ENCODE measurements around the gene OTOR. TPM values are rescaled to one million over a fixed set of nuclear protein-coding genes. Genes with fewer than 3 reads are reported as not detected.

OTOR gene
- total and polyA plus RNA-seq, 2 donors (not counting 3 experiments of a cell fraction or from before 2014, with no cell fraction given) = not detected

- peak; percentile 65 for DNase-seq (ENCODE audit: low read depth, low spot score)
- Histone ChIP-seq H4K20me1 (replicated peaks; ENCODE audit: control insufficient read depth, extremely low read depth, insufficient read depth, low read length) (no peaks in the 10 kb centered on the region), H3K4me3 (replicated peaks in 1 of 3; ENCODE audit: insufficient read depth in 1 of 3, low read depth in 1 of 3, low read length in 3 of 3) (no peak overlapping the region), H3K36me3 (ENCODE audit: control insufficient read depth in 2 of 2, extremely low read depth in 1 of 2, insufficient read depth in 2 of 2, low read length in 2 of 2) (no peaks in the 10 kb centered on the region), H3K9ac (replicated peaks; ENCODE audit: extremely low read depth, insufficient read depth, low read length) (no peak overlapping the region), H3K4me1 (ENCODE audit: control insufficient read depth, extremely low read depth, insufficient read depth, low read length) (no peaks in the 10 kb centered on the region), H3K9me3 (replicated peaks; ENCODE audit: control insufficient read depth, insufficient read depth, low read length) (no peaks in the 10 kb centered on the region), H2AFZ (ENCODE audit: low read depth, low read length) (no peak overlapping the region), H3K27ac (ENCODE audit: insufficient read depth, low read depth, low read length) (no peak overlapping the region), H3K9me1 (replicated peaks; ENCODE audit: control insufficient read depth, extremely low read depth, insufficient read depth, low read length) (no peaks in the 10 kb centered on the region), H3K4me2 (ENCODE audit: insufficient read depth, low read length) (no peak overlapping the region), H3K27me3 (ENCODE audit: control insufficient read depth in 2 of 2, insufficient read depth in 2 of 2, low read length in 2 of 2) (no peaks in the 10 kb centered on the region), H3K79me2 (ENCODE audit: control insufficient read depth, insufficient read depth, low read length) (no peaks in the 10 kb centered on the region)
- POLR2A ChIA-PET = no interaction called here
- dilution Hi-C loops (cut with MboI; ENCODE audit: extremely low pct_ligation_motif_present, low sequenced_read_pairs) (no loop called here), intact Hi-C loops (cut with micrococcal nuclease) (loop anchor here (1.0 to 2.0 kb wide), 3 partner anchors 60 to 831 kb away; no protein-coding TSS in a partner anchor)
- TF ChIP-seq CTCF (IDR thresholded peaks at IDR 0.05; ENCODE audit: extremely low read depth in 1 of 2, insufficient read depth in 1 of 2, low read depth in 1 of 2, low read length in 2 of 2) (peak; percentile 60 to 64), FOS (IDR thresholded peaks at IDR 0.05; ENCODE audit: borderline replicate concordance, insufficient read depth, low read length) (no peak)
- no TSS peak for BruUV-seq (replicated peaks)
- CTCF ChIA-PET = interaction anchor here (0.9 to 3.9 kb wide), 12 partner anchors 9 to 1523 kb away, joined by 3 to 38 read pairs (median 4); no protein-coding TSS in a partner anchor
- peak; percentile 64 for FAIRE-seq
These were observed 13.2 kb downstream of the OTOR start for GRCh38 chr20:16761305-16761829.

- DNase-seq (ENCODE audit: low read depth, low spot score) (no peak), FAIRE-seq (no peak)
- H3K4me3 ChIP-seq (replicated peaks in 1 of 3; ENCODE audit: insufficient read depth in 1 of 3, low read depth in 1 of 3, low read length in 3 of 3) = no peak overlapping the region
- H3K79me2 ChIP-seq (ENCODE audit: control insufficient read depth, insufficient read depth, low read length) = no peaks in the 10 kb centered on the region
- H3K4me2 ChIP-seq (ENCODE audit: insufficient read depth, low read length) = no peak overlapping the region
- intact Hi-C loops (cut with micrococcal nuclease) (no loop called here), dilution Hi-C loops (cut with MboI; ENCODE audit: extremely low pct_ligation_motif_present, low sequenced_read_pairs) (no loop called here)
- H3K27me3 ChIP-seq (ENCODE audit: control insufficient read depth in 2 of 2, insufficient read depth in 2 of 2, low read length in 2 of 2) = peaks cover 0 to 2% of the 10 kb centered on the region in 2 experiments
- H3K9me3 ChIP-seq (replicated peaks; ENCODE audit: control insufficient read depth, insufficient read depth, low read length) = no peaks in the 10 kb centered on the region
- H2AFZ ChIP-seq (ENCODE audit: low read depth, low read length) = no peak overlapping the region
- TF ChIP-seq GATA2 (IDR thresholded peaks at IDR 0.05; ENCODE audit: insufficient read depth, insufficient read length, low read depth, low read length) = no peak
- no peak for TF ChIP-seq CTCF (IDR thresholded peaks at IDR 0.05; ENCODE audit: extremely low read depth in 1 of 2, insufficient read depth in 1 of 2, low read depth in 1 of 2, low read length in 2 of 2)
- no peak for TF ChIP-seq MAX (IDR thresholded peaks at IDR 0.05; ENCODE audit: insufficient read depth, insufficient read length)
- no peak for TF ChIP-seq POLR2AphosphoS5 (IDR thresholded peaks at IDR 0.05; ENCODE audit: insufficient read depth, low read depth, low read length)
- no peak for TF ChIP-seq POLR2A (IDR thresholded peaks at IDR 0.05; ENCODE audit: low read depth, low read length)
- TF ChIP-seq FOS (IDR thresholded peaks at IDR 0.05; ENCODE audit: borderline replicate concordance, insufficient read depth, low read length) = no peak
- TF ChIP-seq EZH2 (IDR thresholded peaks at IDR 0.05; ENCODE audit: borderline replicate concordance, low read depth, low read length, severe bottlenecking) = no peak
- no peaks in the 10 kb centered on the region for H3K4me1 ChIP-seq (ENCODE audit: control insufficient read depth, extremely low read depth, insufficient read depth, low read length)
- ChIA-PET CTCF (interaction anchor here (0.8 kb wide), 1 partner anchor 40 kb away, joined by 4 read pairs; no protein-coding TSS in a partner anchor), POLR2A (no interaction called here)
- no peaks in the 10 kb centered on the region for H3K36me3 ChIP-seq (ENCODE audit: control insufficient read depth in 2 of 2, extremely low read depth in 1 of 2, insufficient read depth in 2 of 2, low read length in 2 of 2)
- no peak overlapping the region for H3K27ac ChIP-seq (ENCODE audit: insufficient read depth, low read depth, low read length)
- H4K20me1 ChIP-seq (replicated peaks; ENCODE audit: control insufficient read depth, extremely low read depth, insufficient read depth, low read length) = no peaks in the 10 kb centered on the region
- H3K9ac ChIP-seq (replicated peaks; ENCODE audit: extremely low read depth, insufficient read depth, low read length) = no peak overlapping the region
- no peaks in the 10 kb centered on the region for H3K9me1 ChIP-seq (replicated peaks; ENCODE audit: control insufficient read depth, extremely low read depth, insufficient read depth, low read length)
- no TSS peak for BruUV-seq (replicated peaks)
These were observed 16.4 kb downstream of the OTOR start for GRCh38 chr20:16764560-16764959.
